22Rv1 (cell line): ENCODE measurements around the gene NOL4L.
"Not testable (repeated sequence)": the region's sequence is repeated elsewhere in the genome, so short reads cannot be mapped to it uniquely, and the experiment has no call there.

Experiments used
- H3K27ac ChIP-seq: fragments of 450-650 bp; 2 replicates; pipeline ENCODE4 v1.5.1; 2017
- CTCF ChIP-seq: fragments of 450-650 bp; IDR thresholded peaks from 2 replicates; pipeline ENCODE4 v1.5.1; 2017; ENCODE audit warnings: mild to moderate bottlenecking
- ZFX ChIP-seq: fragments of 450-650 bp; IDR thresholded peaks from 2 replicates; pipeline ENCODE4 v1.6.1; 2017; ENCODE audit warnings: antibody characterized with exemption, borderline replicate concordance

The NOL4L gene

GRCh38 chr20:32494483-32495216 is 90.5 kb downstream of the NOL4L start:
- no peak for TF ChIP-seq CTCF
- no peak for TF ChIP-seq ZFX
- no peak overlapping the region for H3K27ac ChIP-seq

DNA sequence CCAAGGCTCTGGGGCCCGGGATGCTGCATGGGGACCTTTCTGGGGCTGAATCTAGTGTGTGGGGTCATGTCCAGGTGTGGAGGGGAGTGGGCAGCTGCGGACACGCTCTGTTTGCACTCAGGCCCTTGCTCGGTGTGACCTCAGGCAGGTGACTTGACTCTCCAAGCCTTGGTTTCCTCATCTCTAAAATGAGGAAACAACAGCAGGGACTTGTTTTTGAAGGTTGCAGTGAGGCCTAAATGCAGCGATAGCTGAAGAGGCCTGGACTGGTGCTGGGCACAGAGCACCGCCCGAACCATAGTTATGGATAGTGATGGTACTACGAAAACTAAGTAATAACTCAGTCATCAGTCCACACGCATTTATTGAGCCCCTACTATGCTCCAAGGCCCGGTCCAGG is 91.8 kb downstream of the NOL4L start:
- no peak overlapping the region for H3K27ac ChIP-seq
- TF ChIP-seq ZFX = no peak
- no peak for TF ChIP-seq CTCF

- H3K27ac ChIP-seq = not testable (repeated sequence)
Observed at GRCh38 chr20:32491764-32492151, 93.4 kb downstream of the NOL4L start.

DNA sequence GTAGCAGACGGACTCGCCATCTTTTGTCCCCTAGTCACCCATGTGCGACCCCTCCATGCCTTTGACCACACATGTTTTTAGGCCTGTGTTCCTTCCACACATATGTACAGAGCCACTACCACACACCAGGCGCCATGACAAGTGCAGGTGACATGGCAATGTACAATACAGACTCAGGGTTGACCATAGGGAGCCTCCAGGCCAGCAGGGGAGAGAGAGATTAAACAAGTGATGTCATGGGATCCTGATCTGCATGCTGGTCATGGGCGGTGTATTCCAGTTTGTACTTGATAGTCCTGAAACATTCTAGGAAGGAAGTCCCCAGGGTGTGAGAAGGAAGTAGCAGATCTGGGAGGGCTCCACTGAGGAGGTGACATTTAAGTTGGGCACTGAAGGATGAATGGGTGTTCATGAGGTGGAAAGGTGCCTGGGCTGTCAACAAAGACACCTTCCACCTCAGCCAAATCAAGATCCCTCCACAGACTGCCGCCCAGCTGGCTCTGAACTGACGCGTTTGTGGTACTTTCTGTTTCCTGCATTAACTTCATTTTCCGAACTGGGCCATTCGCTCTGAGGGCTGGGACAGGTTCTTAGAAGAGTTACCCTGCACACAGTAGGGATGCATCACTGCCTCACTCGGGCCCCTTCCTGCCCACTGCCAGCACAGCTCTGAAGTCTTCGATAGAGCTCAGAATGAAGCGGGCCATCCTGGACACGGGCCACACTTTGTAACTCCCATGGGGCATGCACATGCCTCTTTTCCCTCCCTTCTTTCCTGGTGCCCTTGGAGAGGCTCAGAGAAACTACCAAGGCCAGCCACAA is 94.0 kb downstream of the NOL4L start:
- no peak for TF ChIP-seq ZFX
- TF ChIP-seq CTCF = no peak
- no peak overlapping the region for H3K27ac ChIP-seq

DNA sequence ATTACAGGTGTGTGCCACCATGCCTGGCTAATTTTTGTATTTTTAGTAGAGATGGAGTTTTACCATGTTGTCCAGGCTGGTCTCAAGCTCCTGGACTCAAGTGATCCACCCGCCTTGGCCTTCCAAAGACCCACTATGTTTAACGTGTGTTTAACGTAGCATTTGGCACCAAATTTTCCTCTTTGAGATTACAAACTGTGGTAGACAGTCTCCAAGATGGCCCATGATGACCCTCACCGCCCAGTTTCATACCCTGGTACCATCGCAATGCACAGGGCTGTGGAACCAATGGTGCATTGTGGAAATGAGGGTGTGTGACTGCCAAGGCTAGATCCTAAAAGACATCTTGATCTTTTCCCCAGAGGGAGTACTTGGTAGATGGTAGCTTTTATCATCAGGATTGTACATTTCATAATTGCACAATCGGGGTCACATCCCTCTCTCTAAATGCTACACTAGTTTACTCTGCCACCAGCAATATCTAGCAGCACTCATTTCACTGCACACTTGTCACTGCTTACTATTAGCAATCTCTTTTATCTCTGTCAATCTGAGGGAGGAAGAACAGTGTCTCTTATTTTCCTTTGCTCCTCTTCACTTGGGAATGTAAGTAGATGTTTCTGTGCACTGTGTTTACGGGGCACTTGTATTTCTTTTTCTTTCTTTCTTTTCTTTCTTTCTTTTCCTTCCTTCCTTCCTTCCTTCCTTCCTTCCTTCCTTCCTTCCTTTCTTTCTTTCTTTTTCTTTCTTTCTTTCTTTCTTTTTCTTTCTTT is 96.9 kb downstream of the NOL4L start:
- TF ChIP-seq ZFX (no peak), CTCF (no peak)
- no peak overlapping the region for H3K27ac ChIP-seq

DNA sequence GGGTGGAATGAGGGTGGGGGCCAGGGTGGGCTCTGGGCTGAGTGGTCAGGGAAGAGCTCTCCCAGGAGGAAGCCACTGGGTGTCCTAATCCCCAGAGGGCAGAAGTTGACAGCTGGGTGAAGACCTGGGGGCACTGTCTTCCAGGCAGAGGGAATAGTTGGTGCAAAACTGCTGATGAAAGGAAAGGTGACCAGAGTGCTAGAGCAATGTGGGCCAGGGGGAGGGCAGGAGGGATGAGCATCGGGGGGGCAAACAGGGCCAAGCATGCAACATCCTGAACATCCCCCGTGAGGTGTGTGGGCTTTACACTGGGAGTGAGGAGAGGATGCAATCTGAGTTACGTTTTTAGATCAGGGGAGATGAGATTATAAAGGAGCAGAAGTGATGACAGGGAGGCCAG is 97.8 kb downstream of the NOL4L start:
- no peak overlapping the region for H3K27ac ChIP-seq
- TF ChIP-seq ZFX = no peak
- no peak for TF ChIP-seq CTCF

DNA sequence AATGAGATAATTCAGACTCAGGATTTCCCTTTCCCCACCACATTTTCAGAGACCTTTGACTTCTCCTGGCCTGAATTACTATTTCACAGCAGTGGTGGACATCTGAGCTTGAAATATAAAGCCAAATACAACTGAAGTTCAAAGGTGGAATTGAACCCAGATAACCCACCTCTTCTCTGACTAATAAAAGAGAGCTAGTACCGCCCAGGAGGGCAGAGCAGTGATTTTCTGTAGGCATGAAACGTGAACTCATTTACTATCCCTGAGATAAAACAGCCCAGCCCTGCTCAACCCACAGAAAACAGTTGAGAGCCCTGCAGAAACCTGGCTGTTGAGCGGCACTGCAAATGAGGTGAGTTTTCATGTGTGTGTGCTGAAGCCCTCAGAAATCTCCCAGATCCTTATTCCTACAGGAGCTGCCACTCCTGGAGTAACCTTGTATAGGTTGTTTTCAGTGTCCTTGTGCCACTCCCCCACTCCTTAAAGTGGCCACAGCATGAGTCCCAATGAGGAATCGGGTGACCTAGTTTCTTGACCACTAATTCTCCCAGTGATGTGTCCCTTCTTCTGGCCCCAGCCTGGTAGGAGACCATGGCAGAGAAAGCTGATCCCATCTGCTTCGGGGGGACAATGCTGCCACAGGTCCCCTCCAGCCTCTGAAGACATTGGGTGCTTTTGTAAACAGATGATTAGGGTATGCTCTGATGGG is 99.2 kb downstream of the NOL4L start:
- H3K27ac ChIP-seq = no peak overlapping the region
- TF ChIP-seq CTCF (no peak), ZFX (no peak)
